Measurements from ENCODE around the gene MED19.
A peak's percentile ranks its signal among the peaks of the same experiment; 100 is the strongest.
"Not testable (repeated sequence)": the region's sequence is repeated elsewhere in the genome, so short reads cannot be mapped to it uniquely, and the experiment has no call there.

The MED19 gene

DNA sequence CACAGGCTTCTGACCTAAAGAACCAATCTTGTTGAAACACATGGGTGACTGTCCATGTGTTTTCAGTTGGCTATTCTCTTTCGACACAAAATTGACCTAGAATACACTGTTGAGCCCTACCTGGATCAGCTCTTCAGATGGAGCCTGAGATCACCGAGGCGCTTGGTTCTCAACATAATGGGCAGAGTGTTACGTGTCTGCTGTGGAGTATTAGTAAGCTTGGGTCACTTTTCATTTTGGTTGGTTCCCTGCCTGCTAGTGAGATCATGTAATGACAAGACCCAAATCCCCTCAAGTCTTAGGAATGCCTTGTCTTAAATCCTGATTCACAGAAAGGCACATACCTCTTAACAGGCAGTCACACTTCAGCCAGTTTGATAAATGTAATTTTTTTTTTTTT is 8.7 kb downstream of the MED19 start:
- no peak for DNase-seq

DNA sequence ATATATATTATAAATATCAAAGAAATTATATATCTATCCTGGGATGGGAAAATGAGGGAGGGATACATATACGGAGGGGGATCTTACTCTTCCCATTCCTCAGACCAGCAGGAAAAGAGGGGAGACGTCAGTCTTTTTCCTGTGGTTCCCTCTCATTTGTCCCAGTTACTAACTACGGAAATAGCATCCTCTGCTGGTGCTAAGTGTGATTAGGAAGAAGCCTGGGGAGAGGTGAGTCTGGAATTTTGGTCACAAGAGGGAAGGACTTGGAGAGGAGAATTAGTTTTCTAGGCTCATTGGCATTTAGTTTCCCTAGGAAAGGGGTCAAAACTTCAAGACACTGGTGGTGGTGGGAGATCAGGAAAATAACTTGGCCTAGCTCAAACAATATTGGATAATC is 11.6 kb downstream of the MED19 start:
- DNase-seq, result no peak

DNA sequence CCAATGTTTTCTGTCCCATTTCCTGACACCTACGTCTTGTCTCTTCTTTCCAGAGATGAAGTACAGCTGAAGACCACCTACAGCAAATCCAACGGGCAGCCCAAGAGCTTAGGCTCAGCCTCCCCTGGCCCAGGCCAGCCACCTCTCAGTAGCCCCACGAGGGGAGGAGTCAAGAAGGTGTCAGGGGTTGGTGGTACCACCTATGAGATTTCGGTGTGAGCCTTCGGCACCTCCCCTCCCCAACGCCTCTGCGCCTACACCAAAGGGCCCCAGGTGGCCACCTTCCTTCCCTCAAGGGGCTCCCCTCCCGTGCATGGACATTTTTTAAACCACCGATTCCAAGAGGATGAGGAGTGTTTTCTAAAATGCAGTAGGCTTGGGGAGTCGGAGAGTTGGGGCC is 12.2 kb downstream of the MED19 start:
- DNase-seq, result no peak

DNA sequence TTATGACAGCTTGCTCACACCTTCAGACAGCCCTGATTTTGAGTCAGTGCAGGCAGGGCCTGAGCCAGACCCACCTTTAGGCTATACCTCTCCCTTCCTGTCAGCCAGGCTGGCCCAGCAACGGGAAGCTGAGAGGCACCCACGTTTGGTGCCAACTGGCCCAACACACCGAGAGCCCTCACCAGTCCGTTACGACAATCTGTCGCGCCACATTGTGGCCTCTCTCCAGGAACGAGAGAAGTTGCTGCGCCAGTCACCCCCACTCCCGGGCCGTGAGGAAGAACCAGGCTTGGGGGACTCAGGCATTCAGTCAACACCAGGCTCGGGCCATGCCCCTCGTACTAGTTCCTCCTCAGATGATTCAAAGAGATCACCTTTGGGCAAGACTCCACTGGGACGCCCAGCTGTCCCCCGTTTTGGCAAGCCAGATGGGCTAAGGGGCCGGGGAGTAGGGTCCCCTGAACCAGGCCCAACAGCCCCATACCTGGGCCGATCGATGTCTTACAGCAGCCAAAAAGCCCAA is 13.1 kb downstream of the MED19 start:
- no peak for DNase-seq

DNA sequence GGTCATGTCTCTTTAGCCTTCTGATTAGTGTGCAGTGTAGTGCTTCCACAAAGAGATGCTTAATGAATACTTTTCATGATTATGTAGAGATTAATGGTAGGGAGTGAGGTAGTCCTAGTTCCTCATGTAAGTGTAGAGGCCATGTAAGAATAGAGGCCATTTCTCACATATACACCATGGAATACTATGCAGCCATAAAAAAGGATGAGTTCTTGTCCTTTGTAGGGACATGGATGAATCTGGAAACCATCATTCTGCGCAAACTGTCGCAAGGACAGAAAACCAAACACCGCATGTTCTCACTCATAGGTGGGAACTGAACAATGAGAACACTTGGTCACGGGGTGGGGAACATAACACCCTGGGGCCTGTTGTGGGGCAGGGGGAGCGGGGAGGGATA is 21.5 kb downstream of the MED19 start:
- DNase-seq, result not testable (repeated sequence)

DNA sequence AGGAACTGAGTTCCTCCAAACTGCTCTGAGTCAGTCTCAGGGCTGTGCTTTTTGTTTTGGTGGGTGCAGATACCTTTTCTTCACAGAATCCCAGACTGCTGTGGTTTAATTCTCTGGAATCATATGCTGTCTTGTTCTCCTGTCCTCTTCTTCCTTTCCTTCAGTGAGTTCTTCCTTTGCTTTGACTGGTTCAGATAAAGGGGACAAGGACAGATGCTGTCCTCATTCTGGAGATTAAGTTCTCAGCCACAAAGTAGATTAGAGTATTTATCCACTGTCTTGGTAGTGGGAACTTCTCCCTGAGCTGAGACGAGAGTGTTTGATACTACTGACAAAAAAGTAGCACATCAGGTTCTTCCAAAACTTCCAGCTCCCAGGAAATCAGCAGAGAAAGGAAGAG is 30.8 kb downstream of the MED19 start:
- DNase-seq, result no peak

DNA sequence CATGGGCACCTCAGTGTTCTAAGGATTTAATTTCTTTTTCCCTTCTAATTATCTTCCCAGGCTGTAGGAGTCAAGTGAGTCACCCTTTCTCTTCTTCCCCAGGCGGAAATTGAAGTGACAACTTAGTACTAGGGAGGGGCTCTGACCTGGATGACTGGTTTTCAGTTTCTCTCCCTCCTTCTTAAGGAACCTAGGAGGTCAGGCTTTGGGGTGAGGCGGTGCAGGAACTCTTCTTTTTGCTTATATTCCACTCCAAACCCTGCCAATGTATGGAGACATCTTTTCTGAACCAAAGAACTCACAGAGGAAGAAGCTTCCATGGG is 31.5 kb downstream of the MED19 start:
- DNase-seq, result peak; percentile 9

DNA sequence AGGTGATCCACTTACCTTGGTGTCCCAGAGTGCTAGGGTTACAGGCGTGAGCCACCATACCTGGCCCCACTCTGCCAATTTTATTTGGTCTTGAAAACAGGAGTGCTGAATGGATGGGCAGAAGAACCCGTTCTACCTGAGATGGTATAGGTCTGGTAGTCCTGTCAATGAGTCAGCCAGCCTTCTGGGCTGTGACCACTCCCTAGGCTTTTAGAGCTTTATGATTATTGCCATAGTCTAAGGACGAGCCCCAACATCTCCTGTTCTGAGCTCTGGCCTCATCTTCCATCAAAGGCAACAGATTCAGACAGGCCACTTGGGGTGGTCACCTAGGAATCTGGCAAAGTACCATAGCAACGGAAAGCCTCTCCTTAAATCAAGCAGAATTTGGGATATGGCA is 32.6 kb downstream of the MED19 start:
- no peak for DNase-seq

DNA sequence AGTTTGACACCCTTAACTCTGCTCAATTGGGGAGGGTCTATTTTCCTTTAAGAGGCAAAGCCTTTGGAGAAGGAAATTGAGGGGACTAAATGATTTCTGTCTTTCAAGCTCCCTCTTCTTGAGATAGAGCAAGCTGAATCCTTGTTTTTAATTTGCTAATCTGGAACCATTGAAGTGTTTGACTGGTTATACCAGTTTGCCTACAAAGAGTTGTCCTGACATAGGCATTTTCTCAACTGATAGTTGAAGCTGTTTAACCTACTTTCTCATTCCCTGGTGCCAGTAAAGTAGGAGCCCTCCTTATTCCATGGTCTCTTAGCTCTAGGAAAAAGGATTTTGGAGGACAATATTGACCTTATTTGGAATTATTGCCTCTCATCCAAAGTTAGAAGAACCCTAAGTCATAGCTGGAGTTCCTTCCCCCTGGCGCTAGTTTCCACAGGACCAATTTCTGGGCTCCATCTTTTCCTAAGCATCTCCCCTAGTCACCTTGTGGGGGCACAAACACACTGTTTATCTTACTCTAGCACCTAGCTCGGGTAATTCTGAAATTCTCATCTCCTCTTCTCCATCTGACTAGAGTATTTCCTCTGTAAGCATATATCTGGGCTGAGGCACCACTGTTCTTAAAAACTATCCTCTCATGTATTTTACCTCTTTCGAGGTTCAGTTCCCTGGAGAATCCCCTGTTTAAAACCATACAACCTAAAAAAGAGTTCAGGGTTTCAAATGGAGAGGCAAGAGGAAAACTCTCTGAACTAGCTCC is 36.7 kb downstream of the MED19 start:
- DNase-seq, result no peak

DNA sequence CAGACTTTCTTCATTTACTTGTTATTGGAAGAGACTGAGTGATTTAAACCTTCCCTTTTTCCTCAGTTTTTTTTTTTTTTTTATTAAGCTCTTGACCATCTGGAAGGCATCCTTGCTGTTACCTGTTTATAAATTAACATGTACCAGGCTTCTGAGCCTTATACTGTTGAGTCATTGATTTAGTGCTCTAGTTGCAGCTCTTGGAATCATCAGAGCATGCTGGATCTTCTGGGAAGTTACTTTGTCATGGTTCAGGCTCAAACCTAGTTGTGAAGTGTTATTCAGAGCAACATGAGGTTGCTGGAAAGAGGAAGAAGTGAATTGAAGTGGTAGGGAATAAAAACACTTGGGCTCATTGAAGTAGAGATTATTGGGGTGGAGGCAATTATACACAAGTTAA is 37.8 kb downstream of the MED19 start:
- no peak for DNase-seq

DNA sequence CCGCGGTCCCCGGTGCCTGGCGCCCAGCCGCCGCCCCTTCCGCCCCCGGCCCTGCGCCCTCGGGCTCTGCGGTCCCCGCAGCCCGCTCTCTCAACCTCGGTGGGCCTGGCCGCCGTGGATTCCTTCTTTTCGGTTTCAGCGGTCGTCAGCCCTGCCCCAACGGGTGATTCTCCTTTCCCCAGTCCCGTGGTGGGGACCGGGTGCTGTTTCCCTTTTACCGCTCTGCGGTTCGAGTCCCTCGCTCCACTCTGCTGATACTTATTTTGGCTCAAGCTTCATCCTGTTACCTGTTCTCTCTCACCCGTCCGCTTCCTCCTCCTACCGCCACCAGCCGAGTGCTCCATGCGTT is 43.6 kb downstream of the MED19 start:
- no peak for DNase-seq

DNA sequence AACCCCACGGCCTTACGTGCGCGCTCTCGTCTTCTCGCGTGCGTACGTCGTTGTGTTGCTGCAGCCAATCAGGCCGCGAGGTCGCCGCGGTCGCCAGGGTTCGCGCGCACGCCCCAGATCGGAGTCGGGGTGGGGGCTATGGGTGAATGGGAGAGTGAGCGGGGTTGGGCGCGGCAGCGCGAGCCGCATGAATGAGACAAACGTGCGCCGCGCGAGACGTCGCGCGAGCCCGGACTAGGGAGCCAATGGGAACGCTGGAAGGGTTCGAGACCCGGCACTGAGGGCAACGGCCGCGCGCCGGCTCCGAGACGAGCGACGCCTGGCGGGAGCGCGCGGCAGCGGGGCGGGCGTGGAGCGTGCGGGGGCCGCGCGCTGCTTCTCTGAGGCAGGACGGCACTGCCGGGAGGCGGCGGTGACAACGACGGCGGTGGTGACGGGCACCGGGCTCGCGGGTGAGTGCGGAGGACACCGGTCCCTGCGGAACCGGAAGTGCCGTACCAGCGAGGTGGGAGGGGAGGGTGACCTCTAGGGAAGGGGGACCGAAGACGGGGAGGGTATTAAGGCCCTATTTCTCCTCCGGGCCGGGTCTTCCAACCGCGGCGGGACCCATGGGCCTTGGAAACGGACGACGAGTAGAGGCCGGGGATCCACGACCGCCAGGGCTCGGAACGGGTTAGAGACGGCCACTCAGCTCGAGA is 44.1 kb downstream of the MED19 start, which contains the start of gene ZDHHC5:
ZDHHC5 (plus strand) TSS at position 379 of the 698 bp plus-strand sequence. CDS start 4,977 bp downstream, outside the sequence.
- peak; percentile 100 for DNase-seq

DNA sequence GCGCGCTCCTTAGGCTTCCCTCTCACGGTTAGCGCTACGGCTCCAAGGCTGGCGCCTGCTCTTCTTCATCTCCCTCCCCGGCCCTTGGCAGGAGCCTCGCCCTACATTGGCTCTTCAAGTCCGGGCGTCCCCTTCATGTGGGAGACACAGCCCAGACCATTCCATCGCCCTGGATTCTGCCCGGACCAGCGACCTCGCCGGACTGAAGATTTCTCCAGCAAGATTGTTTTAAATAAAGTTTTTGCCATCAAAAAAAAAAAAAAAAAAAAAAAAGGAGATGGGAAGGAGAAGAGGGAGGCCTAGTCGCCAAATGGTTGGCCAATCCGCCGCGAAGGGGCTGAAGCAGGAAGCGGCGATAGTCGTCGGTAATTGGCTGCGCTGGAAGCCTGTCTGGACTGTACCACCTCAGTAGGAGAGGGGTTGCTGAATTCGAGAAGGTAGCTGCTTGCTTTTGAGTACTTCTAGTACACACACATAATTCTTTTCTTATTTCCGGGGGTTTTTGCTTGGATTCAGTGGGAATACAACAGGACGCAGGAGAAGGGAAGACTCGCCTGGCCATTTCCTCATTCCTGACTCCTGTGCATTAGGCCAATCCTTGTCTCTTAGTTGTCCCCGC is 44.8 kb downstream of the MED19 start:
- DNase-seq, result peak; percentile 99

DNA sequence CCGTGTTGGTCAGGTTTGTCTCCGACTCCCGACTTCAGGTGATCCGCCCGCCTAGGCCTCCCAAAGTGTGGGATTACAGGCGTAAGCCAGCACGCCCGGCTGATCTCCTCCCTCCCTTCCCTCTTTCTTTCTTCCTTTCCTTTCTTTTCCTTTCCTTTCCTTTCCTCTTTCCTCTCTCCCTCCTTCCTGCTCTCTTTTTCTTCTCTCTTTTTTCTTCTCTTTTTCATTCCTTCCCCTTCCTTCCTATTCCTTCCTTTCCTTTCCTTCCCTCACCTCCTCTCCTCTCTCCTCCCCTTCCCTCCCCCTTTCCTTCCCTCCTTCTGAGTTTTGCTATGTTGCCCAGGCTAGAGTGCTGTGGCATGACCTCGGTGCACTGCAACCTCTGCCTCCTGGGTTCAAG is 48.0 kb downstream of the MED19 start:
- no peak for DNase-seq

DNA sequence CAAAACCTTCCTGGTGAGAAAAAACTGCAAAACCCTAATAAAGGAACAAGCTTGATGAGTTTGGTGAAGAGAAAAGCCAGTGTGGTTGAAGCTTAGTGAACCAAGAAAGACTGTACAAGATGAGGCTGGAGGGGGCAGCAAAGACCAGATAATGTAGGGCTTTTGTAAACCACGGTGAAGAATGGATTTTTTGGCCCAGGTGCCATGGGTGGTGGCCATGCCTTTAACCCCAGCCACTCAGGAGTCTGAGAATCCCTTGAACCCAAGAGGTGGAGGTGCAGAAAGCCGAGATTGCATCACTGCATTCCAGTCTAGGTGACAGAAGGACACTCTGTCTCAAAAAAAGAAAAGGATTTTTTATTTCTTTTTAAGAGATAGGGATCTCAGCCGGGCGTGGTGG is 49.1 kb downstream of the MED19 start:
- no peak for DNase-seq

DNA sequence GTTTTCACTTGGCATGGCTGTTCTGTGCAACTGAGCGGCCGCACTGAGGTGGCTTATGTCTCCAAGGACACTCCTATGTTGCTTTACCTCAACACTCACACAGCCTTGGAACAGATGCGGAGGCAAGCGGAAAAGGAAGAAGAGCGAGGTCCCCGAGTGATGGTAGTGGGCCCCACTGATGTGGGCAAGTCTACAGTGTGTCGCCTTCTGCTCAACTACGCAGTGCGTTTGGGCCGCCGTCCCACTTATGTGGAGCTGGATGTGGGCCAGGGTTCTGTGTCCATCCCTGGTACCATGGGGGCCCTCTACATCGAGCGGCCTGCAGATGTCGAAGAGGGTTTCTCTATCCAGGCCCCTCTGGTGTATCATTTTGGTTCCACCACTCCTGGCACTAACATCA is 52.3 kb downstream of the MED19 start:
- no peak for DNase-seq

DNA sequence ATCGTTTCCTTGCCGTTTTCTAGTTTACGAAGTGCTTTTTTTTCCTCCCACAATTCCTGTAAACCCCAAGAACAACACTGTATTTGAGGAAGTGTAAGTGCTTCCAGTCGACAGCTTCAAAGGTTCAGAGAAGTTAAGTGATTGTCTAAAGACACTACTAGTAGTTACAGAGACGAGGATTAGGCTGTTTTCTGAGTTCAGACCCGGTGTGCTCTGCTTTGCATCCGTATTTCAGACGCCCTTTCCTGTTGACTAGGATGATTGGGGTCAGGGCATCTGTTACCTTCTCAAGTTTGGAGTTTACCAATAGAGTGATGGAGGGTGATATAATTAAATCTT is 54.0 kb downstream of the MED19 start:
- DNase-seq, result no peak

DNA sequence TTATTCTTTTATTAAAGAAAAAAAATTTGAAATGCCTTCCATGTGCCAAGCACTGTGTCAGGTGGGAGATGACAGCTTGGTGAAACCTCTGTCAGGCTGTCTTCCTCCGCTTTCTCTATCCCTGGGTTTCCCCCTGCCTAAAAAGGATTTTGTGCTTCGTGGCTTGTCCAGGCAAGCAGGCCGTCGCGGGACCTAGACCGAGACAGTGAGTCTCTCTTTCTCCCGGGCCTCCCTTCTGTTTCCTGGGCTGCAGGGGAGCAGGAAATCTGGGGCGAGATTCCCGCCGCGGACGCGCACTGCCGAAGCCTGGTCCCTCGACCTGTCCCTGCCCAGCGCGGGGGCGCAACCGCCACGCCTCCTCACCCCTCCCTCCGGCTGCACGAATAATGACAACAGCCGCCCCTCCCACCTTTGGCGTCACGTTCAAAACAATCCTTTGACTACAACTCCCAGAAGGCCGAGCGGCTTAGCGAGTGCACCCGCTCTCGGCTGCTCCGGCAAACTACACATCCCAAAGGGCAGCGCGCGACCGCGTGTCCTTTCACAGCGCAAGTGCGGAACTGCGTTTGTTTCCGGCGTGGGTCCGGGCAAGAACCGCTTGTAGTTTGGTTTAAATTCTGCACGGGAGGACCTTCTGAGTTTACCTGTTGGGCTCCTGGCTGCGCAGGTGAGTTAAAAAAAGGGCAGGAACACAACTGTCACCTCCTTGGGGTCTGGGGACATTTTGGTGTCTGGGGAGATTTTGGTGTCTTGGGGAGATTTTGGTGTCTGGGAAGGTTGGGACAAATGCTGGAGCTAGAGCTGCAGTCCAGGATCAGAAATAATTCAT is 54.6 kb downstream of the MED19 start, which contains the start of gene CLP1:
CLP1 (plus strand) TSS at position 569 of the 829 bp plus-strand sequence. CDS start 1,715 bp downstream, outside the sequence.
- peak; percentile 99 for DNase-seq

DNA sequence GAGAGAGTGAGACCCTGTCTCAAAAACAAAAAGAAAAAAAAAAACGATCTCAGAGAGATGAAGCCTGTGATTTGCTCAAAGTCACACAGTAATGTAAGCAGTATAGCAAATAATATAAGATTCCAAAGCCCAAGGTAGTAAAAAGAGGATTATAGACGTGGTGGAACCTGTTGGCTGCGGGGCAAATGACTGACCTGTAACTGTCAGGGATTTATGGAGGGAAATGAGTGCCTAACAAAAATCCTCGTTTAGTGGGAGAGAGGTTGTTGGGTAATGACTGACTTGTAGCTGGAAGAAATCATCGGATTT is 55.2 kb downstream of the MED19 start:
- DNase-seq, result no peak
